ENCODE measurements around the gene PCDH9.
"Not testable (repeated sequence)": the region's sequence is repeated elsewhere in the genome, so short reads cannot be mapped to it uniquely, and the experiment has no call there.

- not testable (repeated sequence) for TF ChIP-seq EZH2 (IDR thresholded peaks at IDR 0.05; ENCODE audit: insufficient read depth, low read length); CTCF (IDR thresholded peaks at IDR 0.05; ENCODE audit: insufficient read depth, low read depth, low read length)
Observed at GRCh38 chr13:66286806-66287205, 943.3 kb downstream of the PCDH9 start.

Data from astrocyte (in vitro differentiated cells and primary cell).